ENCODE results near the gene IPO4.

IPO4 gene

DNA sequence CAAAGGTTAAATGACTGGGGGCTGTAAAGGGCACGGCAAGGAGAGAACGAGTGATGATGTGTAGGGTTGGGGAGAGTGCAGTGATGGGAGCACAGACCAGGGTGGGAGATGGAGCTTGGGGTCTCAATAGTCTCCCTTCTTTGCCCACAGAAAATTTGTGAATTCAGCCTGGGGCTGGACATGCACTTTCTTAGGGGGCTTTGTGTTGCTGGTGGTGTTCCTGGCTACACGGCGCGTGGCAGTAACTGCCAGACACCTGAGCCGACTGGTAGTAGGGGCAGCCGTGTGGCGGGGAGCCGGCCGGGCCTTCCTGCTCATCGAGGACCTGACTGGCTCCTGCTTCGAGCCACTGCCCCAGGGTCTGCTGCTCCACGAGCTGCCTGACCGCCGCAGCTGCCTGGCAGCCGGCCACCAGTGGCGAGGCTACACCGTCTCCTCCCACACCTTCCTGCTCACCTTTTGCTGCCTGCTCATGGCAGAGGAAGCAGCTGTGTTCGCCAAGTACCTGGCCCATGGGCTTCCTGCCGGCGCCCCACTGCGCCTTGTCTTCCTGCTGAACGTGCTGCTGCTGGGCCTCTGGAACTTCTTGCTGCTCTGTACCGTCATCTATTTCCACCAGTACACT is 56.4 kb downstream of the IPO4 start:
- no peak for DNase-seq (ENCODE audit: low read depth in 2 of 2)

- DNase-seq (ENCODE audit: low read depth in 2 of 2) = no peak
These were observed 57.1 kb downstream of the IPO4 start for GRCh38 chr14:24131549-24131966.

- DNase-seq (ENCODE audit: low read depth in 2 of 2) = no peak
These were observed 57.7 kb downstream of the IPO4 start for GRCh38 chr14:24130717-24131548.

GRCh38 chr14:24130380-24130716 is 58.3 kb downstream of the IPO4 start, which contains the start of gene FITM1:
Gene FITM1 (plus strand): TSS chr14:24130659. CDS start chr14:24131564, 905 bp downstream.
- no peak for DNase-seq (ENCODE audit: low read depth in 2 of 2)
